Peyer's patch (tissue), 4 donors: Measurements from ENCODE around the gene CCPG1.

ENCODE experiments used
- POLR2A ChIP-seq, 2 donors: fragments of 450-650 bp; IDR thresholded peaks; one replicate each; pipeline ENCODE4 v1.5.1; 2017; ENCODE audit warnings: antibody characterized with exemption in 2 of 2, mild to moderate bottlenecking in 2 of 2, moderate library complexity in 2 of 2
- TF ChIP-seq, protein P1 (sequence below), 6 experiments: fragments of 450-650 bp in 4 of 6; fragments of 200-600 bp in 2 of 6; sonication (generic) in 1 of 6; IDR thresholded peaks; one replicate each; pipeline ENCODE4 v1.5.1; 2017 to 2019; ENCODE audit warnings: antibody characterized with exemption in 6 of 6, mild to moderate bottlenecking in 3 of 6, moderate library complexity in 1 of 6

DNA sequence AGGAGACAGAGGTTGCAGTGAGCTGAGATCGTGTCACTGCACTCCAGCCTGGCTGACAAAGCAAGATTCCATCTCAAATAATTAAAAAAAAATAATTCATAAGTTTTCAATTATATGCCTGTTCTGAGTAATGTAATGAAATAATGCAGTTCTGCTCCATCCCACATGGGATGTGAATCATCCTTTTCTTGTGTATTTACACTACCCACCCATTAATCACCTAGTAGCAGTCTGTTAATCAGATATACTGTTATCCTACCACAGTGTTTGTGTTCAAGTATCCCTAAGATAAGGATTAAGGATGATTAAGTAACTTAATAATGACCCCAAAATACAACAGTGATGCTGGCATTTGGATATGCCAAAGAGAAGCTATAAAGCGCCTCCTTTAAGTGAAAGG lies 50.4 kb downstream of the CCPG1 start:
- TF ChIP-seq POLR2A (IDR thresholded peaks at IDR 0.05): no peak
- TF ChIP-seq, protein P1, sequence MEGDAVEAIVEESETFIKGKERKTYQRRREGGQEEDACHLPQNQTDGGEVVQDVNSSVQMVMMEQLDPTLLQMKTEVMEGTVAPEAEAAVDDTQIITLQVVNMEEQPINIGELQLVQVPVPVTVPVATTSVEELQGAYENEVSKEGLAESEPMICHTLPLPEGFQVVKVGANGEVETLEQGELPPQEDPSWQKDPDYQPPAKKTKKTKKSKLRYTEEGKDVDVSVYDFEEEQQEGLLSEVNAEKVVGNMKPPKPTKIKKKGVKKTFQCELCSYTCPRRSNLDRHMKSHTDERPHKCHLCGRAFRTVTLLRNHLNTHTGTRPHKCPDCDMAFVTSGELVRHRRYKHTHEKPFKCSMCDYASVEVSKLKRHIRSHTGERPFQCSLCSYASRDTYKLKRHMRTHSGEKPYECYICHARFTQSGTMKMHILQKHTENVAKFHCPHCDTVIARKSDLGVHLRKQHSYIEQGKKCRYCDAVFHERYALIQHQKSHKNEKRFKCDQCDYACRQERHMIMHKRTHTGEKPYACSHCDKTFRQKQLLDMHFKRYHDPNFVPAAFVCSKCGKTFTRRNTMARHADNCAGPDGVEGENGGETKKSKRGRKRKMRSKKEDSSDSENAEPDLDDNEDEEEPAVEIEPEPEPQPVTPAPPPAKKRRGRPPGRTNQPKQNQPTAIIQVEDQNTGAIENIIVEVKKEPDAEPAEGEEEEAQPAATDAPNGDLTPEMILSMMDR (IDR thresholded peaks at IDR 0.05): no peak
